GM12801 (cell line): Measurements from ENCODE around the gene ZNF24.

Source experiments
- TF ChIP-seq, protein P1 (sequence below): IDR thresholded peaks from one replicate; pipeline ENCODE4 v1.5.1; 2011; ENCODE audit warnings: control low read depth; ENCODE audit not compliant: insufficient read length; ENCODE audit errors: extremely low read depth

Gene ZNF24

DNA sequence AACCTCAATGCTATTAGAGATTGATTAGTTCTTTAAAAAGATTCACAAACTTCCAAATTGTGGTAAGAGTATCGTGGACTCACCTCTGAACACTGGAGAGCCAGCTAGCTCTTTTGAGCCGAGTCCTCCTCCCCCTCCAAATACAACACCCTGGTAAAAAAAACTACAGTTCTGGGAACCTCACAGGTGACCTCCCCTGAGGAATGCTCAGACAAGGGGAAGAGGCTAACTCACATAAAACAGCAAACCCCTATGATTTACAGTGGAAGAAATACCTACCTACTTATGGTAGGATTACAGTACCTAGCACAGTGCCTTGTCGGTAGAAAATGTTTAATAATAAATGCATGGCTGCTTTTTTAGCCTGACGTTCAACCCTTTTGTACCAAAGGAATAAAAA lies 8.4 kb downstream of the ZNF24 start:
- TF ChIP-seq, protein P1, sequence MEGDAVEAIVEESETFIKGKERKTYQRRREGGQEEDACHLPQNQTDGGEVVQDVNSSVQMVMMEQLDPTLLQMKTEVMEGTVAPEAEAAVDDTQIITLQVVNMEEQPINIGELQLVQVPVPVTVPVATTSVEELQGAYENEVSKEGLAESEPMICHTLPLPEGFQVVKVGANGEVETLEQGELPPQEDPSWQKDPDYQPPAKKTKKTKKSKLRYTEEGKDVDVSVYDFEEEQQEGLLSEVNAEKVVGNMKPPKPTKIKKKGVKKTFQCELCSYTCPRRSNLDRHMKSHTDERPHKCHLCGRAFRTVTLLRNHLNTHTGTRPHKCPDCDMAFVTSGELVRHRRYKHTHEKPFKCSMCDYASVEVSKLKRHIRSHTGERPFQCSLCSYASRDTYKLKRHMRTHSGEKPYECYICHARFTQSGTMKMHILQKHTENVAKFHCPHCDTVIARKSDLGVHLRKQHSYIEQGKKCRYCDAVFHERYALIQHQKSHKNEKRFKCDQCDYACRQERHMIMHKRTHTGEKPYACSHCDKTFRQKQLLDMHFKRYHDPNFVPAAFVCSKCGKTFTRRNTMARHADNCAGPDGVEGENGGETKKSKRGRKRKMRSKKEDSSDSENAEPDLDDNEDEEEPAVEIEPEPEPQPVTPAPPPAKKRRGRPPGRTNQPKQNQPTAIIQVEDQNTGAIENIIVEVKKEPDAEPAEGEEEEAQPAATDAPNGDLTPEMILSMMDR, result no peak

DNA sequence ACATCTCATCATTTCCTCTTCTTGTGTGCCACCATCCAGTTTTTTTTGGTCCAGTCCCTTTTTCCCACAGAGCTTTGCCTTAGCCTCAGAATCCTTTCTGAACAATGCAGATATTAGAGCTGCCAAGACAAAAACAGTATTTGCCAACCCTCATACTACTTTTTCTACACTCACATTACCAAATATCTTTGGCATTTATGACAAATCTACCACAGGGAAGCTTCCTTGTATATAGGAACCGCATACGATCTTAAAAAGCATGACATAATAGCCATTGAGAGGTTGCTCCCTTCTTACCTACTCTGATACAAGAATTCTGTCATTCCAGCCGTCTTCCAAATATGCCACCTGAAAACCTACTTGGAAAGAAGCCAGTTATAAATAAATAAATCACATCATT lies 9.4 kb downstream of the ZNF24 start:
- TF ChIP-seq, protein P1, result no peak

DNA sequence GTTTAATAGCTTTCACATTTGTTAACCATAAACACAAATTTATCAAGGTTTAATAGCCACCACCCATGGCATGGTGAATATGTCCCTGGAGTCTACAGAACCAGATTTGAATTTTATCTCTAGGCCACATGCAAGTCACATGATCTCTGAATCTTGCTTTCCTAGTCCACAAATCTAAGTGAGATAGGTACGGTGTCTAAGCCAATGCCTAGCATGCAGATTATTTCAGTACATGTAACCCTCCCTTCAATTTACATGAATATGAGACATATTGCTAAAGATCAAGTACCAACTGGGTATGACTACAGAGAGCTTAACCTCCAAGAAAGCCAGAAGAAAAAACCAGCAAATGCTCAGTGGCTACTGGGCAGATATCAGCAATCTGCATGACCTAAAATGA lies 10.0 kb downstream of the ZNF24 start:
- TF ChIP-seq, protein P1, result no peak

DNA sequence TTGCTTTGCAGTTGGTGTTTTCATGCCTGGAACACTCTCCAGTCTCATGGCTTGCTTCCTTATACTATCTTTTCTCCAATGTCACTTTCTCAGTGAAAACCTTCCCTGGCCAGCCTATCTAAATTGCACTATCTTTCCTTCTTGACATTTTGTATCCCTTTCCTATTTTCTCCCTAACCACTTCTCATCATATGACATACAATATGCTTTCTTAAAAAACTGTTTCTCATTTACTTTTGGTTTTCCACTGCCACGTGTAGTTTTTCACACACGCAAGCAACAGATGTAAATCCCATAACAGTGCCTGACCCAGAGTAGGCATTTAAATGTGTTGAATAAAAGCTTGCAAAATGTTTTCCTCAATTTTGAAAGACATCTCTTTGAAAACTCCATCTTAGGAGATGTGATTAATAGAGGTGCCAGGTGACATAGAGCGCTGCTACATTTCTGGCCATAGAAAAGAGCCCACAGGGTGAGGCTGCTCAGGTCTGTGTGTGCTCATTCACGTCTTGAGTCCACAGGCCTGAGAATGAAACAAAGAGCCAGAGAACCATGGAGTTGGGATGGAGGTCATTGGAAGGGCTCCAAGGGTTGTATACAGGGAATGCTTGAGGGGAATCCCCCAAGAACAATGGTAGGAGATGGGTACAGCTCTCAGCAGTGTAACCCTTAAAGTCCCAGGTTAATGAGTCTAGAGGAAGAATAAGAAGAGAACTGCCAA lies 12.7 kb downstream of the ZNF24 start:
- TF ChIP-seq, protein P1, result no peak

DNA sequence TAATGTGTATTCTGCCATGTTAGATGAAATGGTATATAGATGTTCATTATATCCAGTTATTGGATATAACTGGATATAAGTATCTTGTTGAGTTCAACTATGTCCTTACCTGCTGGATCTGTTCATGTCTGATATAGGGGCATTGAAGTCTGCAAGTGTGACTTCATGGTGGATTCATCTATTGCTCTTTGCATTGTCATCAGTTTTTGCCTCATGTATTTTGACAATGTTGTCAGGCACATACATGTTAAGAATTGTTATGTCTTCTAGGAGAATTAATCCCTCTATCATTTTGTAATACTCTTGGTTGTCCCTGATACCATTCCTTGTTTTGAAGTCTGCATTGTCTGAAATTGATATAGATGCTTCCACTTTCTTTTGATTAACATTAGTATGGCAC lies 15.4 kb downstream of the ZNF24 start:
- TF ChIP-seq, protein P1, result no peak

DNA sequence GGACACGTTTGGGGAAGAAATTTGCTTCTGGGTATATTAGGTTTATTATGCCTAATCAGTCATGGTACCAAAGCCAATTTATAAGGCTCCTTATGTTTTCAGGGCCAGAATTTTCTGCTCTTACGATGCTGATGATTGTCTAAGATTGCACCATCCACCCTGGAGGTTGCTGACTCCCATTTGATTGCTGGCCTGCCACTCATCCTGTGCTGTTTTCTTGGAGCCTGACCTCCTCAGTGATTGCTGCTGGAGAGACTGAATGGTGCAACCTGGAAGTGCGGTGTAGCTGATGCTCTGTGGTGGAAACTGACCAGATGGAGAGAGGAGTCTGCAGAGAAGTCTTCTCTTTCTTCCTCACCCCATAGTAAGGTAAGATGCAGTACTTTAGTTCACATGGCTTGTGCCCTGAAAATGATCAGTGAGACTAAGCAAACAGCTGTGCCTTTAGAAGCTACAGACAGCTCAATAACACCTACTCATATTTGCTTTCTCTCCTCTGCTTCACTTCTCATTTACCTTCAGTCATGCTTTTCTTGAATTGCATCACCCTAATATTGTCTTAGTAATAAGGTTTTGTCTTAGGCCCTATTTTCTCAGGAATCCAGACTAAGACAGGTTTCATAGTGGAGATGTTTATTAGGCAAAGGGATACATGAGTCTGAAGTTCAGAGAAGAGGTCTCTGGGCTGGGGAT lies 17.4 kb downstream of the ZNF24 start:
- TF ChIP-seq, protein P1, result no peak

DNA sequence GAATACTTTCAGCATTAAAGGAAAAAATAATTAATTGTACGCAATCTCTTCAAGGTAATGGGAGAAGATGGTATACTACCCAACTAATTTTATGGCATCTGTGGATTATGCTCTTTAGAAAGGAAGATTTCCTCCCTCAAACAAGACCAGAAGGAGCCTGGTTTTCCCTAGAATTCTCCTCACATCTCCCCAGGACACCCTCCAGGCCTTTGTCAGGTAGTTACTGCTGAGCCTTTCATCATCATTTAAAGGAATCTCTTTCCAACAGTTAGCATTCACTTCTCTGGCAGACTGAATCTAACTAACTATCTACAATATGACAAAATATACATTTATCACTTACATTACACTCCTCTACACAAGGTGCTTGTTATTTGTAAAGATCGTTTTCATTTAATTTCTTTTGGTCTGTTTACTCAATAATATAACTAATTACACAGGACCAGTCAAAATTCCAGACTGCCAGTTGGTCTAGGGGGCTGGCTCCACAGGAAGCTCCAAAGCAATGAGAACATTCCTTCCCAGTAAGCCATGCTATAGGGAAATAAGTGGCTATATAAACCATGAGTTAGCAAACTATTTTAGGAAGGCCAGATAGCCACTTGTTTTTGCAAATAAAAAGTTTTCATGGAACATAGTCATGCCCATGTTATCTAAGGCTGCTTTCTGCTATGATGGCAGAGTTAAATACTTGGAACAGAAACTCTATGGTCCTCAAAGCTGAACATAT lies 19.1 kb downstream of the ZNF24 start:
- TF ChIP-seq, protein P1, result no peak
